ENCODE data around the gene ZNF438. TPM values are rescaled to one million over a fixed set of nuclear protein-coding genes. Genes with fewer than 3 reads are reported as not detected.

ZNF438 gene
- total and polyA plus RNA-seq, 2 of the 8 experiments (the other 6 are each of a cell fraction or from before 2014, with no cell fraction given): 0.95 to 1.7 TPM

DNA sequence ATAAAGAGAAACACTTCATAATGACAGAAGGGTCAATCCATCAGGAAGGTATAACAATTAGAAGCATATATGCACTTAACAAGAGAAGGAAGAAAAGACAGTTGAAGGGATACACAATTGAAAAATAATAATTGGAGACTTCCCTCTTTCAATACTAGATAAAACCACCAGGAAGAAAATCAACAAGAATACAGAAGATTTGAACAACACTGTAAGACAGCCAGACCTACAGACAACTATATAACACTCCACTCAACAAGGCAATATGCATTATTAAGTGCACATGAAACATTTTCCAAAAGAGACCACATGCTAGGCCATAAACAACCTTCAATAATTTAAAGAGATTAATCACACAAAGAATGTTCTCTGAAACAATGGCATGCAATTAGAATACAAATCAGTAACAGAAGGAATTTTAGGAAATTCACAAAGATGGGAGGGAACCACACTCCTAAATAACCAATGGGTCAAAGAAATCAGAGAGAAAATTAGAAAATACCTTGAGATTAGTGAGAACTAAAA is 35.1 kb downstream of the ZNF438 start (continued):
- TF ChIP-seq, protein P1, sequence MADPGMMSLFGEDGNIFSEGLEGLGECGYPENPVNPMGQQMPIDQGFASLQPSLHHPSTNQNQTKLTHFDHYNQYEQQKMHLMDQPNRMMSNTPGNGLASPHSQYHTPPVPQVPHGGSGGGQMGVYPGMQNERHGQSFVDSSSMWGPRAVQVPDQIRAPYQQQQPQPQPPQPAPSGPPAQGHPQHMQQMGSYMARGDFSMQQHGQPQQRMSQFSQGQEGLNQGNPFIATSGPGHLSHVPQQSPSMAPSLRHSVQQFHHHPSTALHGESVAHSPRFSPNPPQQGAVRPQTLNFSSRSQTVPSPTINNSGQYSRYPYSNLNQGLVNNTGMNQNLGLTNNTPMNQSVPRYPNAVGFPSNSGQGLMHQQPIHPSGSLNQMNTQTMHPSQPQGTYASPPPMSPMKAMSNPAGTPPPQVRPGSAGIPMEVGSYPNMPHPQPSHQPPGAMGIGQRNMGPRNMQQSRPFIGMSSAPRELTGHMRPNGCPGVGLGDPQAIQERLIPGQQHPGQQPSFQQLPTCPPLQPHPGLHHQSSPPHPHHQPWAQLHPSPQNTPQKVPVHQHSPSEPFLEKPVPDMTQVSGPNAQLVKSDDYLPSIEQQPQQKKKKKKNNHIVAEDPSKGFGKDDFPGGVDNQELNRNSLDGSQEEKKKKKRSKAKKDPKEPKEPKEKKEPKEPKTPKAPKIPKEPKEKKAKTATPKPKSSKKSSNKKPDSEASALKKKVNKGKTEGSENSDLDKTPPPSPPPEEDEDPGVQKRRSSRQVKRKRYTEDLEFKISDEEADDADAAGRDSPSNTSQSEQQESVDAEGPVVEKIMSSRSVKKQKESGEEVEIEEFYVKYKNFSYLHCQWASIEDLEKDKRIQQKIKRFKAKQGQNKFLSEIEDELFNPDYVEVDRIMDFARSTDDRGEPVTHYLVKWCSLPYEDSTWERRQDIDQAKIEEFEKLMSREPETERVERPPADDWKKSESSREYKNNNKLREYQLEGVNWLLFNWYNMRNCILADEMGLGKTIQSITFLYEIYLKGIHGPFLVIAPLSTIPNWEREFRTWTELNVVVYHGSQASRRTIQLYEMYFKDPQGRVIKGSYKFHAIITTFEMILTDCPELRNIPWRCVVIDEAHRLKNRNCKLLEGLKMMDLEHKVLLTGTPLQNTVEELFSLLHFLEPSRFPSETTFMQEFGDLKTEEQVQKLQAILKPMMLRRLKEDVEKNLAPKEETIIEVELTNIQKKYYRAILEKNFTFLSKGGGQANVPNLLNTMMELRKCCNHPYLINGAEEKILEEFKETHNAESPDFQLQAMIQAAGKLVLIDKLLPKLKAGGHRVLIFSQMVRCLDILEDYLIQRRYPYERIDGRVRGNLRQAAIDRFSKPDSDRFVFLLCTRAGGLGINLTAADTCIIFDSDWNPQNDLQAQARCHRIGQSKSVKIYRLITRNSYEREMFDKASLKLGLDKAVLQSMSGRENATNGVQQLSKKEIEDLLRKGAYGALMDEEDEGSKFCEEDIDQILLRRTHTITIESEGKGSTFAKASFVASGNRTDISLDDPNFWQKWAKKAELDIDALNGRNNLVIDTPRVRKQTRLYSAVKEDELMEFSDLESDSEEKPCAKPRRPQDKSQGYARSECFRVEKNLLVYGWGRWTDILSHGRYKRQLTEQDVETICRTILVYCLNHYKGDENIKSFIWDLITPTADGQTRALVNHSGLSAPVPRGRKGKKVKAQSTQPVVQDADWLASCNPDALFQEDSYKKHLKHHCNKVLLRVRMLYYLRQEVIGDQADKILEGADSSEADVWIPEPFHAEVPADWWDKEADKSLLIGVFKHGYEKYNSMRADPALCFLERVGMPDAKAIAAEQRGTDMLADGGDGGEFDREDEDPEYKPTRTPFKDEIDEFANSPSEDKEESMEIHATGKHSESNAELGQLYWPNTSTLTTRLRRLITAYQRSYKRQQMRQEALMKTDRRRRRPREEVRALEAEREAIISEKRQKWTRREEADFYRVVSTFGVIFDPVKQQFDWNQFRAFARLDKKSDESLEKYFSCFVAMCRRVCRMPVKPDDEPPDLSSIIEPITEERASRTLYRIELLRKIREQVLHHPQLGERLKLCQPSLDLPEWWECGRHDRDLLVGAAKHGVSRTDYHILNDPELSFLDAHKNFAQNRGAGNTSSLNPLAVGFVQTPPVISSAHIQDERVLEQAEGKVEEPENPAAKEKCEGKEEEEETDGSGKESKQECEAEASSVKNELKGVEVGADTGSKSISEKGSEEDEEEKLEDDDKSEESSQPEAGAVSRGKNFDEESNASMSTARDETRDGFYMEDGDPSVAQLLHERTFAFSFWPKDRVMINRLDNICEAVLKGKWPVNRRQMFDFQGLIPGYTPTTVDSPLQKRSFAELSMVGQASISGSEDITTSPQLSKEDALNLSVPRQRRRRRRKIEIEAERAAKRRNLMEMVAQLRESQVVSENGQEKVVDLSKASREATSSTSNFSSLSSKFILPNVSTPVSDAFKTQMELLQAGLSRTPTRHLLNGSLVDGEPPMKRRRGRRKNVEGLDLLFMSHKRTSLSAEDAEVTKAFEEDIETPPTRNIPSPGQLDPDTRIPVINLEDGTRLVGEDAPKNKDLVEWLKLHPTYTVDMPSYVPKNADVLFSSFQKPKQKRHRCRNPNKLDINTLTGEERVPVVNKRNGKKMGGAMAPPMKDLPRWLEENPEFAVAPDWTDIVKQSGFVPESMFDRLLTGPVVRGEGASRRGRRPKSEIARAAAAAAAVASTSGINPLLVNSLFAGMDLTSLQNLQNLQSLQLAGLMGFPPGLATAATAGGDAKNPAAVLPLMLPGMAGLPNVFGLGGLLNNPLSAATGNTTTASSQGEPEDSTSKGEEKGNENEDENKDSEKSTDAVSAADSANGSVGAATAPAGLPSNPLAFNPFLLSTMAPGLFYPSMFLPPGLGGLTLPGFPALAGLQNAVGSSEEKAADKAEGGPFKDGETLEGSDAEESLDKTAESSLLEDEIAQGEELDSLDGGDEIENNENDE (IDR thresholded peaks at IDR 0.05; ENCODE audit: insufficient replicate concordance, low read length): no peak
- TF ChIP-seq SP1 (IDR thresholded peaks at IDR 0.05; ENCODE audit: low read depth, low read length): no peak
- TF ChIP-seq TAF7 (optimal IDR thresholded peaks at IDR 0.05; ENCODE audit: borderline replicate concordance, low read depth, low read length): no peak
- TF ChIP-seq SP2 (IDR thresholded peaks at IDR 0.05; ENCODE audit: low read length): no peak
- TF ChIP-seq SUZ12 (IDR thresholded peaks at IDR 0.05; ENCODE audit: low read length): no peak
- TF ChIP-seq CTBP2 (IDR thresholded peaks at IDR 0.05; ENCODE audit: borderline replicate concordance, insufficient read depth, insufficient read length, low read length): no peak
- no peak for TF ChIP-seq SIN3A (conservative IDR thresholded peaks at IDR 0.05 in 1 of 2, IDR thresholded peaks at IDR 0.05 in 1 of 2; ENCODE audit: low read depth in 1 of 2, low read length in 2 of 2)
- no peak for TF ChIP-seq BRCA1 (IDR thresholded peaks at IDR 0.05; ENCODE audit: low read depth, low read length)
- TF ChIP-seq KDM4A (IDR thresholded peaks at IDR 0.05; ENCODE audit: low read depth, low read length, severe bottlenecking): no peak
- TF ChIP-seq TEAD4 (IDR thresholded peaks at IDR 0.05; ENCODE audit: low read depth, low read length): no peak
- no peak for TF ChIP-seq PHF8 (conservative IDR thresholded peaks at IDR 0.05; ENCODE audit: low read depth, low read length)
